ENCODE data around the gene SLC35E4. TPM values are rescaled to one million over a fixed set of nuclear protein-coding genes. Genes with fewer than 3 reads are reported as not detected.
"Not testable (repeated sequence)": the region's sequence is repeated elsewhere in the genome, so short reads cannot be mapped to it uniquely, and the experiment has no call there.

The SLC35E4 gene
- total RNA-seq, 1 experiment from 2014 or later = 2.9 TPM

DNA sequence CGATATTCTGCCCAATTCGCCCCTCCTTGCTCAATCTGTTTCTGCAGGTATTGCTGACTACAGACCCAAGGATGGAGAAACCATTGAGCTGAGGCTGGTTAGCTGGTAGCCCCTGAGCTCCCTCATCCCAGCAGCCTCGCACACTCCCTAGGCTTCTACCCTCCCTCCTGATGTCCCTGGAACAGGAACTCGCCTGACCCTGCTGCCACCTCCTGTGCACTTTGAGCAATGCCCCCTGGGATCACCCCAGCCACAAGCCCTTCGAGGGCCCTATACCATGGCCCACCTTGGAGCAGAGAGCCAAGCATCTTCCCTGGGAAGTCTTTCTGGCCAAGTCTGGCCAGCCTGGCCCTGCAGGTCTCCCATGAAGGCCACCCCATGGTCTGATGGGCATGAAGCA, 9.2 kb upstream of the SLC35E4 start:
- TF ChIP-seq, protein P1, sequence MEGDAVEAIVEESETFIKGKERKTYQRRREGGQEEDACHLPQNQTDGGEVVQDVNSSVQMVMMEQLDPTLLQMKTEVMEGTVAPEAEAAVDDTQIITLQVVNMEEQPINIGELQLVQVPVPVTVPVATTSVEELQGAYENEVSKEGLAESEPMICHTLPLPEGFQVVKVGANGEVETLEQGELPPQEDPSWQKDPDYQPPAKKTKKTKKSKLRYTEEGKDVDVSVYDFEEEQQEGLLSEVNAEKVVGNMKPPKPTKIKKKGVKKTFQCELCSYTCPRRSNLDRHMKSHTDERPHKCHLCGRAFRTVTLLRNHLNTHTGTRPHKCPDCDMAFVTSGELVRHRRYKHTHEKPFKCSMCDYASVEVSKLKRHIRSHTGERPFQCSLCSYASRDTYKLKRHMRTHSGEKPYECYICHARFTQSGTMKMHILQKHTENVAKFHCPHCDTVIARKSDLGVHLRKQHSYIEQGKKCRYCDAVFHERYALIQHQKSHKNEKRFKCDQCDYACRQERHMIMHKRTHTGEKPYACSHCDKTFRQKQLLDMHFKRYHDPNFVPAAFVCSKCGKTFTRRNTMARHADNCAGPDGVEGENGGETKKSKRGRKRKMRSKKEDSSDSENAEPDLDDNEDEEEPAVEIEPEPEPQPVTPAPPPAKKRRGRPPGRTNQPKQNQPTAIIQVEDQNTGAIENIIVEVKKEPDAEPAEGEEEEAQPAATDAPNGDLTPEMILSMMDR (IDR thresholded peaks at IDR 0.05; ENCODE audit: unreplicated experiment) = no peak
- H3K4me3 Mint-ChIP-seq (ENCODE audit: unreplicated experiment) = no peak overlapping the region
- ChIA-PET CTCF (interaction anchor here (0.6 to 1.0 kb wide), 4 partner anchors 15 to 129 kb away, joined by 3 to 7 read pairs (median 4); no protein-coding TSS in a partner anchor), POLR2A (interaction anchor here (0.7 kb wide), 1 partner anchor 175 kb away, joined by 3 read pairs; no protein-coding TSS in a partner anchor)
- H3K27ac Mint-ChIP-seq (ENCODE audit: low read depth, unreplicated experiment) = no peak overlapping the region
- H3K4me1 Mint-ChIP-seq (ENCODE audit: insufficient read depth, unreplicated experiment) = no peaks in the 10 kb centered on the region
- no TSS peak for BruUV-seq (replicated peaks)
- no peaks in the 10 kb centered on the region for H3K9me3 Mint-ChIP-seq (ENCODE audit: unreplicated experiment)
- no peaks in the 10 kb centered on the region for H3K36me3 Mint-ChIP-seq (ENCODE audit: insufficient read depth, unreplicated experiment)
- H3K27me3 Mint-ChIP-seq (ENCODE audit: insufficient read depth, unreplicated experiment) = no peaks in the 10 kb centered on the region
- no peak for DNase-seq (ENCODE audit: unreplicated experiment)
- intact Hi-C loops (cut with micrococcal nuclease) = no loop called here

DNA sequence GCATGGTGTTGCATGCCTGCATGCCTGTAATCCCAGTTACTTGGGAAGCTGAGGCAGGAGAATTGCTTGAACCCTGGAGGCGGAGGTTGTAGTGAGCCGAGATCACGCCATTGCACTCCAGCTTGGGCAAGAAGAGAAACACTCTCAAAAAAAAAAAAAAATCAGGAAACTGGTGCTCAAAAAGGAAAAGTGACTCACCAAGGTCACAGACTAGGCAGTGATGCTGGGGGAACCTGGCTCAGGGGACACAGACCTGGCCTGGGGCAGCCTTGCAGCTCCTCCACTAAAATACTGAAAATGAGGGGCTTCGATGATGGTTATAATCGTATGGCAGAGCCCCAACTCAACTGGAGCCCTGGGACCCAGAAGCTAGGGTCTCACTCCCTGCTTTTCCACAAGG, 8.1 kb upstream of the SLC35E4 start:
- BruUV-seq (replicated peaks) = no TSS peak
- no peaks in the 10 kb centered on the region for H3K27me3 Mint-ChIP-seq (ENCODE audit: insufficient read depth, unreplicated experiment)
- no peaks in the 10 kb centered on the region for H3K4me1 Mint-ChIP-seq (ENCODE audit: insufficient read depth, unreplicated experiment)
- no peak for DNase-seq (ENCODE audit: unreplicated experiment)
- intact Hi-C loops (cut with micrococcal nuclease) = no loop called here
- ChIA-PET POLR2A (no interaction called here), CTCF (interaction anchor here (0.8 kb wide), 1 partner anchor 127 kb away, joined by 3 read pairs; no protein-coding TSS in a partner anchor)
- no peaks in the 10 kb centered on the region for H3K9me3 Mint-ChIP-seq (ENCODE audit: unreplicated experiment)
- H3K36me3 Mint-ChIP-seq (ENCODE audit: insufficient read depth, unreplicated experiment) = no peaks in the 10 kb centered on the region
- TF ChIP-seq, protein P1 (IDR thresholded peaks at IDR 0.05; ENCODE audit: unreplicated experiment) = no peak
- no peak overlapping the region for H3K4me3 Mint-ChIP-seq (ENCODE audit: unreplicated experiment)
- H3K27ac Mint-ChIP-seq (ENCODE audit: low read depth, unreplicated experiment) = no peak overlapping the region

DNA sequence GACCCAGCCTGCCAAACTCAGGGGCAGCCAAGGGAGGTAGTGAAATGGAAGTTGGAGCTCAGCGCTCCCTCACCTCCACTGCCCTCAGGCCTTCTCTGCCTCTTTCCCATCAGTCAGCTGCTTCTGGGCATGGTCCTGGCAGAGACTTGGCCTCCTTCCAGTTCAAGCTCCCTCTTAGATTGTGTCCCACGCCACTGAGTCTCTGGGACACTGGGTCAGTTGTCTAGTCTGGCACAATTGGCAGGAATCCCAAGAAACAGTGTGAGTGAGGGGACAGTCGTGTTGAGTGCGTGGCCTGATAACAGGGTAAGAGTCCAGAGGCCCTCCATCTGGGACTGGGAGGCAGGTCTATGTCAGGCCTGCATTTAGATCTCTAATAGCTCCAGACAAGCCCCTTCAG, 7.1 kb upstream of the SLC35E4 start:
- POLR2A ChIA-PET = interaction anchor here (0.6 kb wide), 2 partner anchors 10 to 291 kb away, joined by 3 read pairs; no protein-coding TSS in a partner anchor
- intact Hi-C loops (cut with micrococcal nuclease) = no loop called here
- CTCF ChIA-PET = interaction anchor here (0.6 to 2.8 kb wide), 3 partner anchors 127 to 718 kb away, joined by 3 to 23 read pairs (median 5); no protein-coding TSS in a partner anchor

DNA sequence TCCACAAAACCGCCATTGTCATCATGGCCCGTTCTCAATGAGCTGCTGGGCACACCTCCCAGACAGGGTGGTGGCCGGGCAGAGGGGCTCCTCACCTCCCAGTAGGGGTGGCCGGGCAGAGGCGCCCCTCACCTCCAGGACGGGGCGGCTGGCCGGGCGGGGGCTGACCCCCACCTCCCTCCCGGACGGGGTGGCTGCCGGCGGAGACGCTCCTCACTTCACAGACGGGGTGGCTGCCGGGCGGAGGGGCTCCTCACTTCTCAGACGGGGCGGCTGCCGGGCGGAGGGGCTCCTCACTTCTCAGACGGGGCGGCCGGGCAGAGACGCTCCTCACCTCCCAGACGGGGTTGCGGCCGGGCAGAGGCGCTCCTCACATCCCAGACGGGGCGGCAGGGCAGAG, 4.1 kb upstream of the SLC35E4 start:
- H3K36me3 Mint-ChIP-seq (ENCODE audit: insufficient read depth, unreplicated experiment); H3K4me1 Mint-ChIP-seq (ENCODE audit: insufficient read depth, unreplicated experiment); CTCF ChIA-PET; H3K4me3 Mint-ChIP-seq (ENCODE audit: unreplicated experiment); H3K27ac Mint-ChIP-seq (ENCODE audit: low read depth, unreplicated experiment); BruUV-seq (replicated peaks); intact Hi-C loops (cut with micrococcal nuclease); H3K9me3 Mint-ChIP-seq (ENCODE audit: unreplicated experiment); POLR2A ChIA-PET; H3K27me3 Mint-ChIP-seq (ENCODE audit: insufficient read depth, unreplicated experiment); DNase-seq (ENCODE audit: unreplicated experiment): not testable (repeated sequence)

More for the DNA sequence above, 7.1 kb upstream of the SLC35E4 start:
- no TSS peak for BruUV-seq (replicated peaks)
- TF ChIP-seq, protein P1 (IDR thresholded peaks at IDR 0.05; ENCODE audit: unreplicated experiment) = no peak
- no peaks in the 10 kb centered on the region for H3K27me3 Mint-ChIP-seq (ENCODE audit: insufficient read depth, unreplicated experiment)
- no peak for DNase-seq (ENCODE audit: unreplicated experiment)
- no peaks in the 10 kb centered on the region for H3K4me1 Mint-ChIP-seq (ENCODE audit: insufficient read depth, unreplicated experiment)
- H3K4me3 Mint-ChIP-seq (ENCODE audit: unreplicated experiment) = no peak overlapping the region
- H3K36me3 Mint-ChIP-seq (ENCODE audit: insufficient read depth, unreplicated experiment) = no peaks in the 10 kb centered on the region
- H3K9me3 Mint-ChIP-seq (ENCODE audit: unreplicated experiment) = no peaks in the 10 kb centered on the region
- H3K27ac Mint-ChIP-seq (ENCODE audit: low read depth, unreplicated experiment) = no peak overlapping the region
